ENCODE data around the gene ADAMTS13. TPM values are rescaled to one million over a fixed set of nuclear protein-coding genes. Genes with fewer than 3 reads are reported as not detected.

The ADAMTS13 gene
- total RNA-seq, 6 experiments from 2014 or later: 8.1 to 27.7 (median 11.3) TPM

- Histone ChIP-seq H3K27ac (no peak overlapping the region), H3K36me3 (peaks cover 0 to 10% (median 3%) of the 10 kb centered on the region in 4 donors), H3K9me3 (no peaks in the 10 kb centered on the region), H3K27me3 (no peaks in the 10 kb centered on the region), H3K4me1 (peaks cover 0 to 22% (median 7%) of the 10 kb centered on the region in 4 donors), H3K4me3 (no peak overlapping the region)
- WGBS (ENCODE audit: insufficient coverage, low coverage, low lambda C conversion rate, missing lambda C conversion rate): 70% methylated on average over 13 of the region's 13 CpGs
- TF ChIP-seq CTCF (IDR thresholded peaks at IDR 0.05): no peak
- TF ChIP-seq POLR2A (IDR thresholded peaks at IDR 0.05): no peak
- intact Hi-C loops (cut with DNase I): no loop called here
- DNase-seq (no peak), ATAC-seq (no peak)
Measured at GRCh38 chr9:133419005-133419404, 3.2 kb upstream of the ADAMTS13 start.

GRCh38 chr9:133420392-133420827 is 1.8 kb upstream of the ADAMTS13 start:
- Histone ChIP-seq H3K27ac (no peak overlapping the region), H3K9me3 (no peaks in the 10 kb centered on the region), H3K4me1 (peaks cover 0 to 22% (median 7%) of the 10 kb centered on the region in 4 donors), H3K36me3 (no peaks in the 10 kb centered on the region), H3K4me3 (no peak overlapping the region), H3K27me3 (no peaks in the 10 kb centered on the region)
- WGBS (ENCODE audit: insufficient coverage, low coverage, low lambda C conversion rate, missing lambda C conversion rate): 75% methylated on average over 5 of the region's 5 CpGs
- DNase-seq (no peak), ATAC-seq (no peak)
- intact Hi-C loops (cut with DNase I): no loop called here
- TF ChIP-seq POLR2A (IDR thresholded peaks at IDR 0.05): no peak
- TF ChIP-seq CTCF (IDR thresholded peaks at IDR 0.05): no peak

- H3K27ac ChIP-seq: no peak overlapping the region
- no peak overlapping the region for H3K4me3 ChIP-seq
- ATAC-seq (peak; percentile 9 to 40 (median 30)), DNase-seq (peak in 1 of 3 donors; percentile 47)
- no peaks in the 10 kb centered on the region for H3K27me3 ChIP-seq
- H3K9me3 ChIP-seq: no peaks in the 10 kb centered on the region
- H3K36me3 ChIP-seq: no peaks in the 10 kb centered on the region
- WGBS (ENCODE audit: insufficient coverage, low coverage, low lambda C conversion rate, missing lambda C conversion rate): 47% methylated on average over 3 of the region's 3 CpGs
- intact Hi-C loops (cut with DNase I): no loop called here
- TF ChIP-seq CTCF (IDR thresholded peaks at IDR 0.05) (no peak), POLR2A (IDR thresholded peaks at IDR 0.05) (no peak)
- H3K4me1 ChIP-seq: peaks cover 0 to 8% (median 0%) of the 10 kb centered on the region in 4 donors
Measured at GRCh38 chr9:133423216-133423615, 1.0 kb downstream of the ADAMTS13 start.

GRCh38 chr9:133424187-133424586 is 2.0 kb downstream of the ADAMTS13 start:
- no peak for ATAC-seq
- Histone ChIP-seq H3K9me3 (no peaks in the 10 kb centered on the region), H3K36me3 (no peaks in the 10 kb centered on the region), H3K27me3 (no peaks in the 10 kb centered on the region), H3K4me1 (peaks cover 0 to 7% (median 0%) of the 10 kb centered on the region in 4 donors), H3K4me3 (no peak overlapping the region), H3K27ac (no peak overlapping the region)
- DNase-seq: no peak
- no peak for TF ChIP-seq POLR2A (IDR thresholded peaks at IDR 0.05)
- no peak for TF ChIP-seq CTCF (IDR thresholded peaks at IDR 0.05)
- intact Hi-C loops (cut with DNase I): no loop called here
- WGBS (ENCODE audit: insufficient coverage, low coverage, low lambda C conversion rate, missing lambda C conversion rate): 77% methylated on average over 3 of the region's 12 CpGs
